Neural crest cell (in vitro differentiated cells): ENCODE measurements around the gene RER1. TPM values are rescaled to one million over a fixed set of nuclear protein-coding genes. Genes with fewer than 3 reads are reported as not detected.

Experiments
- DNase-seq: peaks from one replicate; pipeline ENCODE4 v3.0.0; 2021; ENCODE audit warnings: low read depth, mixed read lengths, low spot score
- H3K27ac Mint-ChIP-seq: one replicate; pipeline ENCODE4 v1.8.0; 2021; ENCODE audit warnings: mild to moderate bottlenecking, mixed read lengths; ENCODE audit not compliant: unreplicated experiment
- H3K27me3 Mint-ChIP-seq: 2 replicates; pipeline ENCODE4 v1.8.0; 2021; ENCODE audit warnings: low read depth, mild to moderate bottlenecking, mixed read lengths
- H3K36me3 Mint-ChIP-seq: 2 replicates; pipeline ENCODE4 v1.8.0; 2021; ENCODE audit warnings: low read depth, mild to moderate bottlenecking, mixed read lengths
- H3K4me1 Mint-ChIP-seq: 2 replicates; pipeline ENCODE4 v1.8.0; 2021; ENCODE audit warnings: mixed read lengths
- H3K4me3 Mint-ChIP-seq: one replicate; pipeline ENCODE4 v1.8.0; 2021; ENCODE audit warnings: mild to moderate bottlenecking, mixed read lengths
- H3K9me3 Mint-ChIP-seq: 2 replicates; pipeline ENCODE4 v1.8.0; 2021; ENCODE audit warnings: mixed read lengths
- total RNA-seq: library from RNA; stranded (reverse); gene quantifications from 2 replicates; pipeline ENCODE4 v1.2.1, GENCODE V29; 2021
- TF ChIP-seq, protein P1 (sequence below): fragments of 200-600 bp; sonication (generic); conservative IDR thresholded peaks from 2 replicates; pipeline ENCODE4 v1.5.0; 2021; ENCODE audit warnings: antibody characterized with exemption, mild to moderate bottlenecking

Gene RER1
- total RNA-seq, 1 donor from 2014 or later, result 108 TPM

DNA sequence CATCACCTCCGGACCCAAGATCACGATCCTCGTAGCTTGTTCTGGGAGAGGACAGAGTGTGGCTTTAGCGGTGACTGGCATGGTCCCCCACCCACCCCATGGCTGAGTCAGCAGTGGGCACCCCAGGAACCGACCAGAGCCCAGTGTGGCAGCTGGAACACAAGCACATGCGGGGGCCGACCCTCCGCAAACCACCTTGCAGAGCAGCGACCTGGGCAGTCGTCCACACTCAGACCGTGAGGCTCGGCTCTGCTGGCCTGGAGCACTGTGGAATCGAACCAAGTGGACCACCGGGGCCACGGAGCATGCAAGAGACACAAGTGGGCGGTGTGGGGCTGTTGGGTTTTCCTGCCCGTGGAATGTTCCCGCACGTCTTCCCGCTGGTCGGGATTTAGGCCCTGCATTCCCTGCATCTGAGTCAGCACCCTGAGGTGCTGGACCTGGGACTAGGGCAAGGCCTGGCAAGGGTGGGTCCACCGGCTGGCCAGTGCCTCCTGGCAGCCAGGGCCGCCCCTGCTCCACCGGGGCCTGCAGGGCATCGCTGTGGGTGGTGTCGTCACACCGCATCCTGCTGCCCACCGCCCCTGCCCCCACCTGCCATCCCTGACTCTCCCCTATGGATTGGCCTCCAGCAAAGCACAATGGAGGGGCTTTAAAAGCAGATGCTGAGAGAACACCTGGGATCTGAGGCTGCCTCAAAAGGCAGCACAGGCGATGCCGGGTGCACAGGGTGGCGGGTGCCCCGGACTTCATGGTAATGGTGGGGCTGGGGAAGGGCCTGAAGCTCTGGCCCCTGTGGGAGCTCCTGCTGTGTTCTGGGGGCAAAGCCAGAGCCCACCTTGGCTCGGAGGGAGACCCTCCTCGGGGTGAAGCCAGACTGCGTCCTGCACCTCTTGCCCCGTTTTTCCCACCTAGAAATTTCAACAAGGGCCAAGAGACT, 18.8 kb upstream of the RER1 start:
- Mint-ChIP-seq H3K4me3 (no peak overlapping the region), H3K27ac (no peak overlapping the region), H3K27me3 (no peaks in the 10 kb centered on the region), H3K36me3 (peaks cover 9% of the 10 kb centered on the region), H3K9me3 (no peaks in the 10 kb centered on the region), H3K4me1 (no peaks in the 10 kb centered on the region)
- TF ChIP-seq, protein P1, sequence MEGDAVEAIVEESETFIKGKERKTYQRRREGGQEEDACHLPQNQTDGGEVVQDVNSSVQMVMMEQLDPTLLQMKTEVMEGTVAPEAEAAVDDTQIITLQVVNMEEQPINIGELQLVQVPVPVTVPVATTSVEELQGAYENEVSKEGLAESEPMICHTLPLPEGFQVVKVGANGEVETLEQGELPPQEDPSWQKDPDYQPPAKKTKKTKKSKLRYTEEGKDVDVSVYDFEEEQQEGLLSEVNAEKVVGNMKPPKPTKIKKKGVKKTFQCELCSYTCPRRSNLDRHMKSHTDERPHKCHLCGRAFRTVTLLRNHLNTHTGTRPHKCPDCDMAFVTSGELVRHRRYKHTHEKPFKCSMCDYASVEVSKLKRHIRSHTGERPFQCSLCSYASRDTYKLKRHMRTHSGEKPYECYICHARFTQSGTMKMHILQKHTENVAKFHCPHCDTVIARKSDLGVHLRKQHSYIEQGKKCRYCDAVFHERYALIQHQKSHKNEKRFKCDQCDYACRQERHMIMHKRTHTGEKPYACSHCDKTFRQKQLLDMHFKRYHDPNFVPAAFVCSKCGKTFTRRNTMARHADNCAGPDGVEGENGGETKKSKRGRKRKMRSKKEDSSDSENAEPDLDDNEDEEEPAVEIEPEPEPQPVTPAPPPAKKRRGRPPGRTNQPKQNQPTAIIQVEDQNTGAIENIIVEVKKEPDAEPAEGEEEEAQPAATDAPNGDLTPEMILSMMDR, result no peak
- no peak for DNase-seq

DNA sequence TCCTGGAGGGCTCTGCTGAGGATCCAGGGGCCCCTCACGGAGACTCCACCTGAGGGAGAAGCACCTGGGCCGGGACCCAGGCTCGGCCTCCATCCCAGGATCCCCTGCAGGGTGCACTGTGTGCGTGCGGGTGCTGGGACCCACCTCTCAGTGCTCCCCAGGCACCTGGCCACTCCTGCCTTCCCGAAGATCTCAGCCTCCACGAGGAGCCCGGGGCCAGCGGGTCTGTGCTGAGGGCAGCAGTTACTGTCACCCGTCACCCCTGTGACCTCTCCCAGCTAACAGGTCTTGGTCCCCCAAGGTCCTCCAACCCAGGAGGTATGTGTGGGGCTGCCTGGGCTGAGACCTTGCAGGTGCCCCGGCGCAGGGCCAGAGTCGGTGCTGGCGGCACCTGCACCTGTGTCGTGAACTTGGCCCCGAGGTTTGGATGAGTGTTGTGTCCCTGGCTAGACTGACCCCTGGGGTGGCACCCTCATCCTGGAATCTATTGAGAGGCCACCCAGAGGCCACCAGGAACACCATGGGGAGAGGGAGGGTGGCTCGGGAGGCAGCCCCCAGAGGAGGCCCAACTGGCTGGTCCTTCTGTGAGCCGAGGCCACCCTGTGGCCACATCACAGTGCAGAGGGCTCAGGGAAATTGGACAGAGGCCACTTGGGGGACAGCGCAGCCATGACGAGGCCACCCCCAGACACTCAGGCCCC, 17.9 kb upstream of the RER1 start:
- TF ChIP-seq, protein P1, result no peak
- H3K4me1 Mint-ChIP-seq, result no peaks in the 10 kb centered on the region
- no peak overlapping the region for H3K27ac Mint-ChIP-seq
- no peak for DNase-seq
- H3K4me3 Mint-ChIP-seq, result no peak overlapping the region
- H3K27me3 Mint-ChIP-seq, result no peaks in the 10 kb centered on the region
- peaks cover 2% of the 10 kb centered on the region for H3K36me3 Mint-ChIP-seq
- no peaks in the 10 kb centered on the region for H3K9me3 Mint-ChIP-seq

DNA sequence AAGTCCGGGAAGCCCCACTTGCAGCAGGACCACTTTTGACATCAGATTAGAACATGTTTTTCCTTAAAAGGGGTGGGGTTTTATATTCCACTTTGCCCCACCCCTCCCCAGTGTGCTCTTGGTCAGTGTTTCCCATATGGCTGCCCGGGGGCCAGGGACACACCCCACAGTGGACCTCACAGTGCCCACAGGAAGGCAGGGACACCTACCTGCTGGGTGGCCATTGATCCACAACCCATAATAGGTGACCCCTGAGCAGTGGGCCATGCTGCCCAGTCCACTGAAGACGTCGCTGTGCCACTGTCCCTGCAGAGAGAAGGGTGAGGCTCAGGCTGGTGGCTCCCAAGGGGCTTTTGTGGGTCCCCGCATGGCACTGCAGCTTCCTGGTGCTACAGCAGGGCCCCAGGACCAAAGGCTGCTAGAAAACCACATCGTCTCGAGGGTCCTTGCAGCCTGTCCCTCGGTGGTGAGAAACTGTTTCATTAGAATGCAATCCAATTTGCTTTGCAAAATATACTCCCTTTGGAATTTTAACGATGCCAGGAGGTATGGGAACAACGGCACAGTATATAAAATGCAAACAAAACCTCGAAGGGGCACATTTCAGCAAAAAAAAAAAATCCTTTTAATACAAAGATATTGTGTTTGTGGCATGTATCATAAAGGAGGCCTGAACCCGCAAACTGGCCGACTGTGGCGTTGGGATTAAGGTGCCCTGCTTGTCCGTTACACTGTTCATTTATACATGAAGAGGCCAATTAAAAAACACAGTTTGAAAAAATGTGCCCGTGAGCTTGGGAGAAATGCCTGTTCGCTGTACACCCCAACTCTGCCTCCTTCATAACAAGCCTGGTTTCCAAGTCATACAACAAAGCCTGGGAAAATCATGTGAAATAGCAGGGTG, 17.1 kb upstream of the RER1 start:
- Mint-ChIP-seq H3K4me3 (no peak overlapping the region), H3K4me1 (no peaks in the 10 kb centered on the region), H3K27ac (no peak overlapping the region), H3K27me3 (no peaks in the 10 kb centered on the region), H3K9me3 (no peaks in the 10 kb centered on the region), H3K36me3 (peaks cover 2% of the 10 kb centered on the region)
- DNase-seq, result no peak
- TF ChIP-seq, protein P1, result no peak

DNA sequence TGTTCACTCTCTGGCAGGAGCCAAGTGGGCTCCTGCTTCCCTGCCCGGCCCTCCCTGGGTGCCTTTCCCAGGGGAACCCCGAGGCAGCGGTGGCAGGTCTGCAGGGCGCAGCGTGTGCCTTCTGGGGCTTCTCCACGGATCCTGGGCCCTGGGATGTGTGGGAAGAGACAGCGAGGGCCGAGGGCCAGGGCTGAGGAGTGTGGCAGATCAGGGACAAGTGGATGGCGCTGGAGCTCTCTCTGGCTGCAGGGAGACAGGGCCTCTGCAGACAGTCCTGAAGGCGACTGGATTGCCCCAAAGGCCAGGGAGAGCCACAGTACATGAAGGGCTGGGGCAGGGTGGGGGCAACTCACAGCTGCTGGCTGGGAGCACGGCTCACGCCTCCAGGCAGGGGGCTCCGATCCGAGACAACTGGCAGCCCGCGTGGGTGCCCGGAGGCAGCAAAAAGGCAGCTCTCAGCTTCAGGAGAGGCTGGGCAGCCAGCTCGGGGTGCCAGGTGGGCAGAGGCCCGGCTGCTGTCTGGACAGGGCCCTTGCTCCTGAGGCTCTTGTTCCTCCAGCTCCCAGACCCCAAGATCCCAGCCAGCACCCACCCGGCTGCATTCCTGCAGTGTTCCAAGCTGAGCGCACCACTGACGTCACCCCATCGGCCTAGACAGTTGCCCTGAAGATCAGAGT, 16.3 kb upstream of the RER1 start:
- H3K36me3 Mint-ChIP-seq, result peaks cover 2% of the 10 kb centered on the region
- no peaks in the 10 kb centered on the region for H3K4me1 Mint-ChIP-seq
- no peak for DNase-seq
- TF ChIP-seq, protein P1, result no peak
- H3K27ac Mint-ChIP-seq, result no peak overlapping the region
- no peaks in the 10 kb centered on the region for H3K9me3 Mint-ChIP-seq
- H3K4me3 Mint-ChIP-seq, result no peak overlapping the region
- H3K27me3 Mint-ChIP-seq, result no peaks in the 10 kb centered on the region

DNA sequence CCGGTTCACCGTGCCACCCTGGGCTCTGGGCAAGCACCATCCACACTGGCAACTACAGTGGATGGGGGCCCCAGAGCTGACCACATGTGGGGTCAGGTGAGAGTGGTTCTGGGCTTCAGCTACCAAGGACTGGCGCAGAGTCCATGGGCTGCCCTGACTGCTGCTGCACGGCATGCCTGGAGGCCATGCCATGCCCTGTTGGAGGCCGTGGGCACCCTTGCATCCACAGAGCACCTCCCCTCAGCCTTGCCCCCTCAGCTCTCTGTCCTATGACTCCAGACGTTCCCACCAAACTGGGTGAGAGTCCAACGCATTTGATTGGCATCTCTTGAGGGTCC, 15.7 kb upstream of the RER1 start:
- TF ChIP-seq, protein P1, result no peak
- Mint-ChIP-seq H3K27ac (no peak overlapping the region), H3K9me3 (no peaks in the 10 kb centered on the region)

More for the DNA sequence above, 15.7 kb upstream of the RER1 start:
- Mint-ChIP-seq H3K36me3 (peaks cover 2% of the 10 kb centered on the region), H3K27me3 (no peaks in the 10 kb centered on the region), H3K4me1 (no peaks in the 10 kb centered on the region), H3K4me3 (no peak overlapping the region)
- DNase-seq, result no peak
